K562 (cell line): ENCODE measurements around the gene PCDH12. TPM values are rescaled to one million over a fixed set of nuclear protein-coding genes. Genes with fewer than 3 reads are reported as not detected.

Experiments
- ATAC-seq: fragments of 200-7000 bp; cut with Tn5 transposase; 3 replicates; pipeline ENCODE4 v1.9.1; 2020; ENCODE audit warnings: moderate library complexity
- BruUV-seq: library from RNA; stranded (reverse); fragments of 400-500 nt; replicated peaks from 2 replicates; lab custom pipeline; 2021; lab: Mats Ljungman, UMichigan
- CTCF ChIA-PET: fragments of 300-600 bp; formaldehyde crosslinking; extraction: SDS; loops from one replicate; lab custom pipeline; 2021; ENCODE audit warnings: low intra/inter-chr PET ratio; lab: Yijun Ruan, JAX
- POLR2A ChIA-PET: fragments of 300-600, 350-650 bp; sonication (Branson Sonifier 250); formaldehyde crosslinking; extraction: SDS; loops from one replicate; lab custom pipeline; 2021; ENCODE audit warnings: antibody characterized with exemption, inconsistent platforms; lab: Yijun Ruan, JAX
- DNase-seq, 4 experiments: peaks; one replicate each; pipeline versions ENCODE4 v3.0.0 to v3.0.0-alpha.2; 2011 to 2018; ENCODE audit warnings: low spot score in 3 of 4, mixed read lengths in 3 of 4; ENCODE audit errors: extremely low read depth in 1 of 4
- FAIRE-seq: peaks from 2 replicates; lab custom pipeline; 2011; peaks lifted over from hg19 to GRCh38; lab: Jason Lieb, UNC
- H2AFZ ChIP-seq: 2 replicates; pipeline ENCODE4 v1.6.0; 2011; ENCODE audit warnings: low read depth, low read length, control low read depth, inconsistent platforms
- H3K27ac ChIP-seq: fragments of 200-600 bp; 3 replicates; pipeline ENCODE4 v1.8.0; 2011; ENCODE audit warnings: low read depth, mild to moderate bottlenecking, control low read depth, inconsistent platforms, low read length, moderate library complexity, mixed read lengths; ENCODE audit errors: extremely low read depth
- H3K27me3 ChIP-seq, 2 experiments: fragments of 300-600 bp in 1 of 2; 2 replicates in 1 of 2; 3 replicates in 1 of 2; pipeline versions ENCODE4 v1.6.0 to v1.8.0; 2011; ENCODE audit warnings: inconsistent platforms in 2 of 2, low read length in 2 of 2, mild to moderate bottlenecking in 1 of 2, mixed read lengths in 1 of 2, moderate library complexity in 1 of 2; ENCODE audit not compliant: control insufficient read depth in 2 of 2, insufficient read depth in 2 of 2
- H3K36me3 ChIP-seq: fragments of 300-600 bp; 3 replicates; pipeline ENCODE4 v1.8.0; 2011; ENCODE audit warnings: mild to moderate bottlenecking, low read length, inconsistent platforms; ENCODE audit not compliant: control insufficient read depth, insufficient read depth
- H3K4me1 ChIP-seq, 2 experiments: fragments of 200-600 bp in 1 of 2; replicated peaks in 1 of 2; 2 replicates in 1 of 2; 3 replicates in 1 of 2; pipeline versions ENCODE4 v1.5.1 to v1.8.0; 2011; ENCODE audit warnings: inconsistent platforms in 2 of 2, low read length in 2 of 2, mild to moderate bottlenecking in 1 of 2, mixed read lengths in 1 of 2, moderate library complexity in 1 of 2; ENCODE audit not compliant: control insufficient read depth in 2 of 2, insufficient read depth in 2 of 2
- H3K4me2 ChIP-seq: 2 replicates; pipeline ENCODE4 v1.6.1; 2011; ENCODE audit warnings: low read length, control low read depth, inconsistent platforms, mixed read lengths; ENCODE audit not compliant: insufficient read depth
- H3K4me3 ChIP-seq: fragments of 200-600 bp; sonication (generic), shearing (Covaris generic); 2 replicates; pipeline ENCODE4 v1.5.1; 2016; ENCODE audit warnings: control low read depth, inconsistent platforms
- H3K79me2 ChIP-seq: fragments of 200-600 bp; 3 replicates; pipeline ENCODE4 v1.8.0; 2011; ENCODE audit warnings: low read length, inconsistent platforms; ENCODE audit not compliant: control insufficient read depth, insufficient read depth
- H3K9ac ChIP-seq, 2 experiments: 2 replicates each; pipeline versions ENCODE4 v1.6.0 to v1.6.1; 2011; ENCODE audit warnings: low read depth in 2 of 2, low read length in 2 of 2, control low read depth in 1 of 2, inconsistent platforms in 1 of 2, mild to moderate bottlenecking in 1 of 2, mixed read lengths in 1 of 2; ENCODE audit not compliant: insufficient read depth in 1 of 2
- H3K9me1 ChIP-seq: one replicate; pipeline ENCODE4 v1.6.0; 2011; ENCODE audit warnings: inconsistent platforms, mild to moderate bottlenecking, low read length, moderate library complexity; ENCODE audit not compliant: control insufficient read depth, insufficient read depth
- H3K9me3 ChIP-seq: replicated peaks from 2 replicates; pipeline ENCODE4 v1.5.1; 2011; ENCODE audit warnings: low read depth, low read length, inconsistent platforms; ENCODE audit not compliant: control insufficient read depth, insufficient read depth
- H4K20me1 ChIP-seq: replicated peaks from 2 replicates; pipeline ENCODE4 v1.6.1; 2011; ENCODE audit warnings: low read length, inconsistent platforms, mixed read lengths; ENCODE audit not compliant: control insufficient read depth, insufficient read depth
- BCL6 ChIP-seq: fragments of 250-450 bp; sonication (Bioruptor Pico); IDR thresholded peaks from 2 replicates; pipeline ENCODE4 v1.4.0; 2020
- BRCA1 ChIP-seq, 2 experiments: fragments of 450-650 bp in 1 of 2; sonication (generic) in 1 of 2; formaldehyde crosslinking in 1 of 2; IDR thresholded peaks; 2 replicates each; pipeline versions ENCODE4 v1.5.0 to v1.6.1; 2017 to 2020; ENCODE audit warnings: mild to moderate bottlenecking in 1 of 2, missing genetic modification reagents in 1 of 2
- NFIC ChIP-seq: fragments of 450-650 bp; IDR thresholded peaks from 2 replicates; pipeline ENCODE4 v1.6.1; 2017; ENCODE audit warnings: mild to moderate bottlenecking, inconsistent platforms
- NFIX ChIP-seq: fragments of 250-450 bp; sonication (Bioruptor Pico); IDR thresholded peaks from 2 replicates; pipeline ENCODE4 v1.4.0; 2020; ENCODE audit warnings: low read depth, mild to moderate bottlenecking, moderate library complexity
- RBFOX2 ChIP-seq: fragments of 200-400 bp; formaldehyde crosslinking; IDR thresholded peaks from 2 replicates; pipeline ENCODE4 v1.6.1; 2017; ENCODE audit warnings: low read depth, mild to moderate bottlenecking, low read length, moderate library complexity
- ZBTB34 ChIP-seq: fragments of 250-450 bp; sonication (Bioruptor Pico); IDR thresholded peaks from 2 replicates; pipeline ENCODE4 v1.8.0; 2021; ENCODE audit warnings: mild to moderate bottlenecking, moderate library complexity
- ZSCAN32 ChIP-seq: fragments of 450-650 bp; formaldehyde crosslinking; IDR thresholded peaks from 2 replicates; pipeline ENCODE4 v1.4.0; 2020; ENCODE audit warnings: mild to moderate bottlenecking, moderate library complexity
- WGBS: fragments of 100-300 bp; shearing (Covaris generic); methylation state at CpG from one replicate; pipeline ENCODE4 v1.1.6; 2016; ENCODE audit warnings: low coverage, mixed read lengths; ENCODE audit not compliant: insufficient coverage; ENCODE audit errors: missing lambda C conversion rate; 5-methylcytosine and 5-hydroxymethylcytosine counted together
- in situ Hi-C: fragments of 300-500 bp; cut with MboI; formaldehyde crosslinking; loops from 4 replicates; pipeline ENCODE4 v1.15.0; 2018; ENCODE audit warnings: inconsistent platforms, mixed read lengths
- intact Hi-C: fragments of 100-400 bp; cut with micrococcal nuclease; formaldehyde crosslinking; loops from 2 replicates; pipeline ENCODE4 v1.14.2; 2022
- polyA plus RNA-seq, 8 experiments: library from polyadenylated mRNA; depleted of rRNA in 4 of 8; stranded (reverse) in 5 of 8; unstranded in 3 of 8; fragments of >200 nt; fragmentation: Nextera tagmentation in 2 of 8; fragmentation: Illumina TruSeq in 1 of 8; extraction: Ambion mirVana in 2 of 8; extraction: Trizol in 1 of 8; gene quantifications; 2 replicates each; pipeline versions ENCODE4 v1.2.1 to v1.2.3, GENCODE V29; 2011 to 2014; ENCODE audit warnings: inconsistent platforms in 1 of 8, missing spikeins in 1 of 8
- total RNA-seq, 7 experiments: library from RNA; depleted of rRNA in 6 of 7; stranded (reverse); fragments of >200 nt in 6 of 7; fragmentation: Illumina TruSeq in 2 of 7; extraction: Trizol in 2 of 7; gene quantifications; 2 replicates each; pipeline versions ENCODE4 v1.2.1 to v1.2.3, GENCODE V29; 2011 to 2021; ENCODE audit warnings: low replicate concordance in 1 of 7

Gene PCDH12
- total and polyA plus RNA-seq, 9 of the 15 experiments (the other 6 are each of a cell fraction or from before 2014, with no cell fraction given): 0.01 to 0.04 (median 0.01) TPM; not detected in 4

GRCh38 chr5:141935538-141935937 is 22.5 kb downstream of the PCDH12 start (continued):
- TF ChIP-seq ZSCAN32 (CRISPR knock-in tag) (no peak), BRCA1 (IDR thresholded peaks at IDR 0.05) (no peak), BRCA1 (CRISPR knock-in tag; IDR thresholded peaks at IDR 0.05) (no peak)

GRCh38 chr5:141934099-141934844 is 23.7 kb downstream of the PCDH12 start:
- Histone ChIP-seq H3K27ac (no peak overlapping the region), H3K9ac (peak overlapping the region in 1 of 2 experiments; percentile 3; a peak in 2 of 4 replicates), H3K9me3 (no peaks in the 10 kb centered on the region), H3K4me1 (no peaks in the 10 kb centered on the region), H3K79me2 (no peaks in the 10 kb centered on the region), H3K9me1 (peaks cover 3% of the 10 kb centered on the region), H3K4me3 (no peak overlapping the region), H3K27me3 (no peaks in the 10 kb centered on the region), H2AFZ (no peak overlapping the region), H4K20me1 (no peaks in the 10 kb centered on the region), H3K36me3 (peaks cover 87% of the 10 kb centered on the region), H3K4me2 (no peak overlapping the region)
- BruUV-seq: no TSS peak
- ATAC-seq (peak; percentile 20; the same call in 1 of the 3 replicates), FAIRE-seq (peak; percentile 11), DNase-seq (peak in 2 of 4 experiments; percentile 16 to 35)
- in situ Hi-C loops (no loop called here), intact Hi-C loops (no loop called here)
- TF ChIP-seq BCL6 (CRISPR knock-in tag) (no peak), NFIX (CRISPR knock-in tag) (peak; percentile 73), RBFOX2 (0 out of 2 replicates have a peak, but pooled peaks have one; percentile 30), NFIC (peak; percentile 95), ZBTB34 (CRISPR knock-in tag) (no peak)
- ChIA-PET POLR2A (interaction anchor here (2.6 kb wide), 1 partner anchor 10 kb away, joined by 13 read pairs; no protein-coding TSS in a partner anchor), CTCF (no interaction called here)
- 77% methylated on average over 11 of the region's 11 CpGs for WGBS
